T-helper 2 cell treated with Interferon-gamma antibody and Interleukin-4, amounts not matched to agents 100 ng/mL and 5 ng/mL, for 36 hours (primary cell): Measurements from ENCODE around the gene ENOX1. TPM values are rescaled to one million over a fixed set of nuclear protein-coding genes. Genes with fewer than 3 reads are reported as not detected.

Experiments
- intact Hi-C: fragments of 100-400 bp; cut with micrococcal nuclease; formaldehyde crosslinking; loops from one replicate; pipeline ENCODE4 v1.15.1; 2023
- total RNA-seq: library from RNA; stranded (reverse); gene quantifications from 2 replicates; pipeline ENCODE4 v1.2.3, GENCODE V29; 2022

The ENOX1 gene
- total RNA-seq, 1 donor from 2014 or later, result not detected

DNA sequence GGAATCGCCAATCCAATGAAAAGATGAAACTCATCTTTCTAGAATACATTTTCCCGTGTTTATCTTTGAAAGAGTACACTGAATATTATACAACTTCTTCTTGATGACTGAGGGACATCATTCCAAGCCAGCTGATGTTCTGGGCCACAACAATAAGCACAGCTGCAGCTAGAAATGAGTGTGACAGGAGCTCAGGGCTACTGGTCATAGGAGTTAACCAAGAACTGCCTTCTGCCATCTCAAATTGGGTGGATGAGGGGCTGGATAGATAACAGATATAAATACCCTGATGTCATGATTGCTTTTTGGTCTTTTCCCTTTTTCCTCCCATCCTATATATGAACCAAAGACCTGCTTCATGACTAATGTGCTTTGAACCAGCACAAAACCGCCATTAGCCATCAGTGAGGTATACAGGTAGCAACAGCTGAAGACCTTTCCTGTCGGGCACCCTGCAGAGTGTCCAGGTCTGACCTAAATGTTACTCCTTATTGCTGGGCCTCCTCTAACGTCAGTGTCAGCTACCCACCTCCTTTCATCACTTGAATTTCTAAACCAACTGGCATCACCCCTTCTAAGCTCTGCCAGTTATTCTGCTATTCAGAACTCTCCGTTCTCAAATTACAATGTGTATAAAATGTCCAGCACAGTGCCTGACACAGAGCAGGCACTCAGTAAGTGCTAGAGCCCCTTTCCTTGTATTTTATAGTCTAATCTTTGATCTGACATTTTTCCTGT lies 178.2 kb downstream of the ENOX1 start:
- intact Hi-C loops, result no loop called here

DNA sequence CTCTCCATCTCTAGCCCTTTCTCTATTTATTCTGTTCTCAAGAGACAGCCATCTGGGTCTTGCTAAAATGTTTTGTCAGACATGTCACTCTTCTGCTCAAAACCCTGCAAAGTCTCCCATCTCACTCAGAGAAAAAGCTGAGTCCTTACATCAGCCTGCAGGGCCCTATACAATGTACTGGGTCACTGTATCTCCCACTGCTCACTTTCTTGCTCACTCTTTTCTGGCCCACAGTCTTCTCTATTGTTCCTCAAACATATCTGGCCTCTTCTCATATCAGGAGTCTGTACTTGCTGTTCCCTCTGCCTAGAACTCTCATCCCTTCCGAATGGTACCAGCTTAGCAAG lies 189.2 kb downstream of the ENOX1 start:
- intact Hi-C loops, result no loop called here

DNA sequence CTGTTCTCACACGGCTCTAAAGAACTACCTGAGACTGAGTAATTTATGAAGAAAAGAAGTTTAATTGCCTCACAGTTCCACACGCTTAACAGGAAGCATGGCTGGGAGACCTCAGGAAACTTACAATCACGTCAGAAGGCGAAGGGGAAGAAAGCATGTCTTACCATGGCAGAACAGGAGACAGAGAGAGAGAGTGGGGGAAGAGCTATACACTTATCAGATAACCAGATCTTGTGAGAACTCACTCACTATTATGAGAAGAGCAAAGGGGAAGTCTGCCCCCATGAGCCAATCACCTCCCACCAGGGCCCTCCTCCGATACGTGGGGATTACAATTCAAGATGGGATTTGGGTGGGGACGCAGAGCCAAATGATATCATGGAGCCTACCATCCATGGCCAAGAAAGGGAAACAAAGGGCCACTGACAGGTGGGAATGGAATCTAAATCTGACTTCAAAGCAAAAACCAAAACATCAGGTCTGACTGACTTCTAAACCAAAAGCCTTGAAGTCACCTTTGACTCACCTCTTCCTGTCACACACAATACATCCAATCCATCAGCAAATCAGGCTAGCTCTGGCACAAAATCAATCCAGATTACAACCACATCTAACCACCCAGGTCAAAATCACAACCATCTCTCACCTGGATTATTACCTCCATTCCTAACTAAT lies 189.7 kb downstream of the ENOX1 start:
- intact Hi-C loops, result no loop called here

DNA sequence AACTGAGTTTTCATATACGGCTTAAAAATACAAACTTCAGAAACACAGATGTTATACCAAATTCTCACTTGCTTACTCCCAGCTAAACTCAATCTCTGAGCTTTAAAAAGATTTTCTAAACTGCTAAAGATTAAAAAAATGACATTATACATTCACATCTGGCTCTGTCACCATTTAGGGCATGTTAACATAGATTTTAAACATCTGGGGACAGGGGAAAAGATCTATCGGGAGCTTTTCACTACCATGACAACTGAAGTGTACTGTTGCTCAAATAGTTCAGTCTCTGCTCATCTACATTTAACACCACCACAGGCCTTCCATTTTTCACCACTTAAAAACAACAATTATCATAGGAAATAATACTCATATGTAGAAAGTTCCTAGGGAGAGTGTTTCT lies 190.8 kb downstream of the ENOX1 start:
- intact Hi-C loops, result no loop called here

DNA sequence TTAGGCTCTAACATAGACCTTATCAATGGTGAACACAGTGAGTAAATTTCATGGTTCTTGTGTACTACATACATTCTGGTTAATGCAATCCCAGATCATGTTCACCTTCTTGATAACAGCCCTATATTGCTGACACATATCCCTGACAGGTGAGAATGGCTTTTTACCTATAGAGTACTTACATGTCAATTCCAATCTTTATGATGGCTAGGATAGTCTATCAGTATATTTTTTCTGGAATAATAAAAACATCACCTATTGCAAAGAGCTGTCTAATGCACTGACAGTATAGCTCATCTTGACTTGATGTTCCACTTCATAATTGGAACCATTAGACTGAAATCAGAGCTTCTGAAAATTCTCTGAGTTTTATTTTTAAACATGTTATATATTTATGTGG lies 199.4 kb downstream of the ENOX1 start:
- intact Hi-C loops, result no loop called here

DNA sequence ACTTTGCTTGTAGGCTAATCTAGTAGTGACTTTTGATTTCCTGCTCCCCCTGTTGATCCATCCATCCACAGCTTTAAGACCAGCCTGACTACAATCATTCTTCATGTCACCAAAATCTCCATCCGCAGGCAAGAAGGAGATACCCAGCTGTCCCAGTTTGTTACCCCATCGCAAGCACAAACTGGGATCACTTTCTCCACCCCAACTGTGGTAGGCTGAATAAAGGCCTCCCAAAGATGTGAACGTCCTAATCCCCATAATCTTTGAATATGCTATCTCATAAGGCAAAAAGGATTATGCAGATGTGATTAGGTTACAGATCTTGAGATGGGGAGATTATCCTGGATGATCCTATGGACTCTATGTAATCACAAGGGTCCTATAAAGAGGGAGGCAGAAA lies 202.0 kb downstream of the ENOX1 start:
- intact Hi-C loops, result no loop called here

DNA sequence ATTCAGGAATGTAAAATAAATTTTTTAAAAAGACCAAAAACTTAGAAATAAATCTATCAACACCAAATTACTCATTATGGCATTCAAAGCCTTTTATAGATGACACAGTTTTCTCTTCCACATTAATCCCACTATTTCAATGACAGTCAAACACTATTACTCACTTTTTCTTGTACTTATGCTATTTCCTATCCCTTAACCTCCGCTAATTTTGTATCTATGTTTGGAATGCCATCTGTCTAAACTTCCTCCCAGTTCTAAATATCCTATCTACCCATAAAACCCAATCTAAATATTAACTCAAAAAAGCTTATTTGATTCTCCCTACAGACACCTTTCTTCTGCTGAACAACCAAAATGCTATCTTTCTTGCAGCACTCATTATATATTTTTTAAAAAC lies 203.5 kb downstream of the ENOX1 start:
- intact Hi-C loops, result no loop called here

DNA sequence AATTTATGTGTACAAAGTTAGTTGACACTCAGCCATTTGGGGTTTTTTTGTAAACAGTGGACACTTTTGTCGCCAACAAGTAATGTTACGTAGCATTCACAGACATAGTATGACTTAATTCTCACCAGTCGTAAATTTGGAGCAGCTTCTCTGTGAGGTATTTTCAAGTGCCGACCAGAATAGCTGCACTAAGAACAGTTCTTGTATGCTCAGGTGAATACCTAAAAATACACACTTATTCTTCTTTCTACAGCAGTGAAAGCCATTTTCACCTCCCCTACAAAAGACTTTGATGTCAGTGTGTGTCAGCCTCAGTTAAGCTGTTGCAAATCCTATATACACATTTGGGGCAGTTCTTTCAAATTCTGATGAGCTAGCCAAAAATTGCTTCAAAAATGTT lies 206.5 kb downstream of the ENOX1 start:
- intact Hi-C loops, result no loop called here

DNA sequence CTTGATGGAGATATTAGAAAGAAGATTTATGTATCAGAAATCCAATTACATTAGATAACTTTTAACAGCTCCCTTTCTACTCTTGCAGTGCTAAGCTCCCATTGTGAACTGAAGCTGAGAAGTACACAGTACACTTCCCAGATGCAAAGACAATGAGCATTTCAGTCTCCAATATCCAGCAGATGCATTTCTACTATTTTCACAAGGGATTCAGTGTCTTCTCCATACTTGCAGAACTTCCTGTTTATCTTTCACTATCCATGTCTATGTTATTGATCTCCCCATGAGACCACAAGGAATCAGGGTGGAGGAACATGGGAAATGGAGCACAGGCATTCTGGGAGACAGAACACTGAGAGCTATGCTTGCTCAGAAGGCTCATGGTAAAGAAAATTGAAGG lies 207.5 kb downstream of the ENOX1 start:
- intact Hi-C loops, result no loop called here

DNA sequence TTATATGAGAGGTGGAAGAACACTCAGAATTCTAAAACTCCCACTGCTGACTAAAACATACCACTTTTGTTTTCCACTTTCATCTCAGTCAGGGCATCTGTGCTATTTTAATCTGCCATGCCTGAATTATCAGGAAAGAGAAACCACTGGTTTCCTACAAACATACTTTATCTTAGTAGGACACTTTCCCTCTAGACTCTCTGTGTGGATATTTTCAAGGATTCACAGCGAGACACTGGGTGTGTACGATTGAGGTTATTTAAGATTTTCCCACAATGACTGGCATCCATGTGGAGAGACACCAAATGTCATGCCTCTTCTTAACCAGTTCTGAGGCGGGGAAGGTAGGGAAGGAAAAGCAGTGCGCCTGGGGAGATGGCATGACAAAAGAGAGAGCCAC lies 212.2 kb downstream of the ENOX1 start:
- intact Hi-C loops, result no loop called here

DNA sequence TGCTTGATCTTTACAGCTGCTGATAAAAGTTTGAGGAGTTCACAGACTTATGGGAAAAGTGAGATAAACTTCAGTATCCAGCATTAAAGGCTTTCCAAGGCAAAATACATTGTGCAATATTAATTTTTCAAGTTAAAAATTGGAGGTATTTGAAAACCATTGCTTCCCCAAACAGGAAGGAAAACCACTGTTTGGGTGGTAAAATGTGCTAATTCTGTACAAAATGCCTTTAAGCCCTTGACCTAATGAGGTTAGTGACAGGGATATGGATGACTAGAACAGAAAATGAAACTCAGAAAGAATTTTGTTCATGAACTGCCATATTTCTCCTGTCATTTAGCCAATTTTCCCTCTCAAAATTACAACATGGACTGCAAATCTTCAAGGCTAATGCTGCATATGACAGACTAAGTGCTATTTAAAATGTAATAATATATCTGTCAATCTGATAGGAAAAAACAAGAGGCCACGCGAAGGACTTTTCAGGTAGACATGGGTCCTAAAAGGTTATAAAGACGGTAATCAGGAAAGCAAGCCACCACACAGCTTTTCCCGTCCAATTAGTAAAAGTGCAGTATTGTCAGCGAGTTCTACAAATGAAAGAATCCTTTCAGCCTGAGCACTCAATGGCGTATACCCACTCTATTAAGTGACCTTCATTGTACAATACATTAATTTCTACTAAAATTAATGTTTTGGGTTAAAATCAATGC lies 212.8 kb downstream of the ENOX1 start:
- intact Hi-C loops, result no loop called here

DNA sequence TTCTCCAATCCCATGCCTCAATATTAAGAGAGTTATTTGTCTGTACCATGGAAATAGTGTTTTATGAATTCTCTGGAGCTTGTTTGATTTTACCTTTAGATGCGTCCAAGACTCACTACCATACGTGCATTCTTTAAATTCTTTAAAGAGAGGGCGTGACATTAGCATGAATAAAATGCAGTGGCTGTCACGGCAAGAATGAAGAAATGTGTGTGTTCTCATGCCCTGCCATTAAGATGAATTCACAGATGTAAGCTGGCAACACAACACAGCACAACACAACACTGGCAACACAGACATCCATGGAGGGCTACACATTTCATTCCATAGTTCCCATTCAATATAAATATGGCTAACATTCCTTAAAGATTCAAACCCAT lies 213.4 kb downstream of the ENOX1 start:
- intact Hi-C loops, result no loop called here

DNA sequence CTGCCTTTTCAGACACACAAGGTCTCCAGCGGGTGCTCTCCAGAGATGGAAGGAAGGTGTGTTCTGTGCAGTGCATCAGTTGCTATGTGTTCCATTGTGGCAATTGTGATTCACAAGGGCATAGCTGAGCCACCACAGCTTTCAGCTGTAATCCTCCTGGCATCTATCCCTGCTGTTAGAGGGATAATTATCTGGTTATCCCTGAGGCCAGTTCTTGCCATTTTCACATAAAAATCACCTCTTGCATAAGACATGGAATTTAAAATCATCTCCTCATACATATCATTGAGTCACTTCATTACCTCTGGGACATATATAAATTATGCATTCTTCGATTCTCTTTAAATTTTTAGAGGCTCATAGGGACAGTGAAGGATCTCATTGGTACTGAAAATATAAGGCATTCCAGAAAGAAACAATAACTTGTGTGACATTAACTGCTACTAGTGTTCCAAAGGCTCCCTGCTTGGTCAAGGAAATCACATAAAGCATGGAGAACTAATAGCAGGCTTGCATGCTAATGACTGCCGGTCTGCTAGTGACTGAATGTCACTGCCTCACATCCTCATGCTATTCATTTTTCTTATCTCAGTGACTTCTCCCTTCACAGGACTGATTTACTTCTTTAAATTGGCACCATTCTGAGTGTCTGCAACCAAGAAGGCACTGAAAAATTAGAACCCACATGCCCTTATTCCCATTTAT lies 214.0 kb downstream of the ENOX1 start:
- intact Hi-C loops, result no loop called here

DNA sequence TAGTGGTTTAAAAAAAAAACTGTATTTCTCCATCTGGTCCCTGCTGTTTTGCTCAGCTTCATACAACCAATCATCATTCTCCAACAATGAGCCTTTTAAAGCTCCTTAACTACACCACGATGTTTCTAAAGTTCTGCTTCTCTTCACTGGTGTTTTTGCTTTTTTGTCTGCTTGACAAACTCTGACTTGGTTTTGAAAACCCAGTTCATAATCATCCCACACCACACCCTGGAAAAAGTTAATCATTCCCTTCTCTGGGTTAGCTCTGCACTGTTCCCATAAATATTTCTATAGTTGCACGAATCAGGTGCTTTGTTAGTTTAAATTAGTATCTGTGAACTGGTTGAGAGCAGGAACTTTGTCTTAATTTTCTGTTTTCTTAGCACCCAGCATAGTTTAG lies 217.1 kb downstream of the ENOX1 start:
- intact Hi-C loops, result no loop called here

DNA sequence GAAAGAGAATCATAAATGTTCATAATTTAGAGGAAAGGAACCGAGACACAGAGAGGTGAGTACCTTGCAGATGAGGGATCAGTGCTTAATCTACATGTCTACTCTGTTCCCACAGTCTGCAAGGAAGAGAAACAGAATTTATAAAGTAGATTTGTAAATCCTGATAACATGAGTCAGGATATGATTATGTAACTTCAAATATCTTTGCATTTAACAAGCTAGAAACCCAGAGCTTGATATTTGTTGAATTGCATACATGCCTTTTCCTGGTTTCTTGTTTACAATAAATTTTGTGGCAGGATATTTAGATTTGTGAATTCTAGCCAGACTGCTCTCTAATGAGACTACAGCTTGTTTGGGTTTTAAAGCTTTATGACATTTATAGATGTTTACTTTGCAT lies 219.2 kb downstream of the ENOX1 start:
- intact Hi-C loops, result no loop called here

DNA sequence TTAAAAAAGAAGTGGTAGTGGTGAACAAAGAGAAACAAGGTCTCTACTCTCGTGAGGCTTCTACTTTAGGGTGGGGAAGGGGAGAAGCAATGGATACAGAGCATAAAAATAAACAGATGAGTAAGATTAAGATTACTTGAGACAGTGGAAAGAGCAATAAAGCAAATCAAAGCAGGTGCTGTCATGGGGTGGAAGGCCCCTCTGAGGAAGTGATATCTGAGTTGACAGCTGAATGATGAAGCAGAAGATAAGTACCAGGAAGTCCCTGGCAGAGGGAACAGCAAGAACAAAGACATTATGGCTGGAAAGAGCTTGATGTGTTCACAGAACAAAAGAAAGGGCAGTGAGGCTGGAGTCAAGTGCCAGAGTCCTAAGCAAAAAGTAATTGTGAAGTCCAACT lies 221.8 kb downstream of the ENOX1 start:
- intact Hi-C loops, result no loop called here

DNA sequence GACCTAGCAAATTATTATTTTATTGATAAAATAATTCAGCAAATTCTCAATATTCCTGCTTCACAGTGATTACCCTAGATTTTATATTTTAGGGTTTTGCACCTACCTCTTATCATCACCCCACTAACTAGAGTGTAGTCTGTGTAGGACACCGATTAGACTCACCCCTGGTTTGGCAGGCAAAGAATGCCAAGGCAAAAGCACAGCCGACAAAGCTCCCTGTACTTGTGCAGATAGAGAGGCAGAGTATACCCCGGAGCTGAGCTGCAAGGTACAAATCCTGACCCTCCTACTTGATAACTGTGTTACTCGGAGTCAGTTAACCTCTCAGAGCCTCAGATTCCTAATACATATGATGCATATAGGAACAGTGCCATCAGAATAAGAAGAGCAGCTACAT lies 225.7 kb downstream of the ENOX1 start:
- intact Hi-C loops, result no loop called here

DNA sequence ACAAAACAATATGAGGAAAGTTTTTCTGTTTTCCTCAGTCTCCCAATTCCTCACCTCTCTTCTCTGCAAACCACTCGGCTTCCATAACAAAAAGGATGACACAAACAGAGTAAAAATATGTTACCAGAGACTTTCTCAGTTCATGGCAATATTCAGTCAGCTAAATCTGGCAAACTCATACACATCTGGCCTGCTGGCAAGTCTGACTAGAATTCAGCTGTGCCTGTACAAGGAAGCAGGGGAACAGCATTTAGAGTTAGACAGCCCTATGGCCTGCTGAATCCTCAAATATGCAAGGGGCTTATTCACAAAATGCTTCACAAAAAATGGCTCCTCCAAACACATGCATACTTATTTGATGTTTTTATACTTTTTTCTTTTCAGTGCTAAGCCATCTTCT lies 227.8 kb downstream of the ENOX1 start:
- intact Hi-C loops, result no loop called here

DNA sequence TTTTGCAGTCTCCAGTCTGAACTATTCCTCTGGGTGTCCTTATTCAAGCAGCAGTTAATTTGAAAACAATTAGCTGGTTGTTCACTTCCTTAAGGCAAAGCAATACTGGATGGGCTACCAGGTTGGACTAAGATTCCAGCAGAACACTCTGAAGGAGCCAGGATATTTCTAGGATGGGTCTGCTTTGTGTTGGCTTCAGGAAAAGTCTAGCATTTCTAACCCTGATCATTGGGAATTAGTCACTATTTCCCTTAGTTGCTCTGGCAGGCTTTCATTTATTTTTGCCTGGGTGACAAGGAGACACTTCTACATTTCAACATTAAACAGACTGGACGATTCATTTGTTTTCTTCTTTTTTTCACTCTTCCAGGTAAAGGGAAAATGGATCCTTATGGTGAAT lies 228.4 kb downstream of the ENOX1 start:
- intact Hi-C loops, result no loop called here

DNA sequence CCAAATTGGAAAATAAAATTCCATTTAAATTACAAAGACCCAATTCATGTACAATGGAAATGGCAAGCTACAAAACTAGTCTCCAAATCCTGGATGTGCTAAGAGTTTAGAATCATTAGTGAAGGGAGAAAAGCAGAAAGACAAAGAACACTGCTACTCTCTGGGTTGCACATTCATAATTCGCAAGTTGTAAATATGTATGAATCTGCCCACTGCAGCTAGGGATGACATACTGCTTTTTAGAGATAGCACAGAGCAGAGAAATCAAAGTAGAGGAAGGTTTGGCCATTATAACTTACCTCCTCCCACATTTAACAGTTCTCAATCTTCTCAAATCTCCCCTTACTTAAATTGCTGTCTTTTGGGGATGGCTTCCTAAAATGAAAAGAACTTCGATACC lies 231.1 kb downstream of the ENOX1 start:
- intact Hi-C loops, result no loop called here

DNA sequence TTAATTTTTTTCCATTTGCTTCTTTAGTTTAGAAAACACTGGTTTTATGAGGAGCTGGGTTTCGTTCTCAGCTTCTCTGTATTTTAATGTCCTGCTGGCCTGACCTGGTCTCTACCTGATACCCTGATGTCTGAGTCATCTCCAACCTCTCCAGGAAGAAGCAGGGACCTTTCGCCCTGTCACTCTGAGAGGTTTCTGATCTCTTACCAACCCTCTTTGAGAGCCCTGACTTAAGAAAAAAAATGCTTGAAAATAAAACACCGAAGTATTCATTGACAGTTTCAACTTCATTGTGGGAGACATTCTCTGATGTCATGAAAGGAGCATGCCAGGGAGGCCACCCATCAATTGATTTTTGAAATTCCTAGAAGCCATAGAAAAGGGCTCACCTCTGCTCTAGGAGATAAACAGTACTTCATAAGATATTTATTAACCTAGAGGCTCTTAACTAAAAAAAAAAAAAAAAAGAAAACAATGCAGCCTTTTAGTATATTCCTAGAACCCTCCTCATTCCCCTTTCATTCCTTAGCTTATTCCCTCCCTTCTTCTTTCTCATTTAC lies 234.8 kb downstream of the ENOX1 start:
- intact Hi-C loops, result no loop called here

DNA sequence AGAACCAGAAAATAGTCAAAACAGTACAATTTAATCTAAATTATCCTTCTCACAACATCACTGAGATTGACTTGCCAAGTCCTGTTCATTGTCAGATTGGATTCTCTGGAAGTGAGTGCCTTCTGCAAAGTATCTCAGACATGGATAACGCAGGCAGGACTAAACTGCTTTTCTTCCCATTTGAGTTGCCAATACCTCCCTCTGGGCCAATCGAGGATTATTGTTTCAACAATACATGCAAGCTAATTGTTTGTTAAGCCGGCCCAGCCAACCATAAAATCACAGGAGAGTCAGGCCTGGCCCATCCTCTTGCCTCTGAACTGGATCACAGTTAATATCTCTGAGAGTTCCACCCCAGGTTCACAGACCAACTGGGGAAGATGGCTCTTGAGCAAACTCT lies 240.0 kb downstream of the ENOX1 start:
- intact Hi-C loops, result no loop called here
